Activated T-helper 17 cell treated with anti-CD3 and anti-CD28 coated beads, Interleukin-2, amount 50 U/mL, for 72 hours (primary cell): ENCODE measurements around the gene TTLL11. TPM values are rescaled to one million over a fixed set of nuclear protein-coding genes. Genes with fewer than 3 reads are reported as not detected.
A peak's percentile ranks its signal among the peaks of the same experiment; 100 is the strongest.

Experiments used
- ATAC-seq: fragments of 150-1000 bp; cut with Tn5 transposase; replicated peaks from 2 replicates; pipeline ENCODE4 v1.10.0; 2021; ENCODE audit warnings: mild to moderate bottlenecking, moderate library complexity
- H3K27ac Mint-ChIP-seq: one replicate; pipeline ENCODE4 v1.8.0; 2022; ENCODE audit warnings: mixed read lengths
- H3K27me3 Mint-ChIP-seq: one replicate; pipeline ENCODE4 v1.8.0; 2022; ENCODE audit warnings: mixed read lengths
- H3K36me3 Mint-ChIP-seq: one replicate; pipeline ENCODE4 v1.8.0; 2022; ENCODE audit warnings: low read depth, mild to moderate bottlenecking, mixed read lengths
- H3K4me1 Mint-ChIP-seq: one replicate; pipeline ENCODE4 v1.8.0; 2022; ENCODE audit warnings: mixed read lengths
- H3K4me3 Mint-ChIP-seq: one replicate; pipeline ENCODE4 v1.8.0; 2022; ENCODE audit warnings: mild to moderate bottlenecking, mixed read lengths
- H3K9me3 Mint-ChIP-seq: one replicate; pipeline ENCODE4 v1.8.0; 2022; ENCODE audit warnings: mixed read lengths
- total RNA-seq, 2 donors: library from RNA; stranded (reverse); gene quantifications; one replicate each; pipeline ENCODE4 v1.2.3, GENCODE V29; 2022

Gene TTLL11
- total RNA-seq, 2 donors from 2014 or later: 2.6 to 3.9 TPM

GRCh38 chr9:121849554-121849953, 243.6 kb downstream of the TTLL11 start:
- Mint-ChIP-seq H3K9me3 (peaks cover 4% of the 10 kb centered on the region), H3K4me3 (no peak overlapping the region), H3K4me1 (no peaks in the 10 kb centered on the region), H3K27me3 (no peaks in the 10 kb centered on the region), H3K36me3 (no peaks in the 10 kb centered on the region), H3K27ac (no peak overlapping the region)
- no peak for ATAC-seq

GRCh38 chr9:121844562-121844961, 248.5 kb downstream of the TTLL11 start:
- peaks cover 8% of the 10 kb centered on the region for H3K9me3 Mint-ChIP-seq
- H3K36me3 Mint-ChIP-seq: no peaks in the 10 kb centered on the region
- no peak for ATAC-seq
- no peak overlapping the region for H3K27ac Mint-ChIP-seq
- H3K4me1 Mint-ChIP-seq: no peaks in the 10 kb centered on the region
- no peaks in the 10 kb centered on the region for H3K27me3 Mint-ChIP-seq
- no peak overlapping the region for H3K4me3 Mint-ChIP-seq

- Mint-ChIP-seq H3K4me1 (no peaks in the 10 kb centered on the region), H3K27ac (no peak overlapping the region), H3K27me3 (no peaks in the 10 kb centered on the region), H3K4me3 (no peak overlapping the region), H3K9me3 (peaks cover 8% of the 10 kb centered on the region), H3K36me3 (no peaks in the 10 kb centered on the region)
- ATAC-seq: no peak
These were observed 249.0 kb downstream of the TTLL11 start for GRCh38 chr9:121844098-121844497.

- H3K36me3 Mint-ChIP-seq: no peaks in the 10 kb centered on the region
- peaks cover 4% of the 10 kb centered on the region for H3K9me3 Mint-ChIP-seq
- no peaks in the 10 kb centered on the region for H3K27me3 Mint-ChIP-seq
- no peak overlapping the region for H3K27ac Mint-ChIP-seq
- H3K4me1 Mint-ChIP-seq: no peaks in the 10 kb centered on the region
- H3K4me3 Mint-ChIP-seq: no peak overlapping the region
- no peak for ATAC-seq
These were observed 250.5 kb downstream of the TTLL11 start for GRCh38 chr9:121842612-121842978.

GRCh38 chr9:121841771-121842611, 251.1 kb downstream of the TTLL11 start:
- ATAC-seq: no peak
- no peaks in the 10 kb centered on the region for H3K27me3 Mint-ChIP-seq
- no peak overlapping the region for H3K4me3 Mint-ChIP-seq
- H3K27ac Mint-ChIP-seq: no peak overlapping the region
- no peaks in the 10 kb centered on the region for H3K36me3 Mint-ChIP-seq
- peaks cover 4% of the 10 kb centered on the region for H3K9me3 Mint-ChIP-seq
- H3K4me1 Mint-ChIP-seq: no peaks in the 10 kb centered on the region

- Mint-ChIP-seq H3K27ac (no peak overlapping the region), H3K4me3 (no peak overlapping the region), H3K4me1 (no peaks in the 10 kb centered on the region), H3K9me3 (peaks cover 4% of the 10 kb centered on the region), H3K36me3 (no peaks in the 10 kb centered on the region), H3K27me3 (no peaks in the 10 kb centered on the region)
- ATAC-seq: peak; percentile 5
These were observed 252.0 kb downstream of the TTLL11 start for GRCh38 chr9:121840838-121841760.

- ATAC-seq: peak; percentile 77
- Mint-ChIP-seq H3K27ac (no peak overlapping the region), H3K27me3 (no peaks in the 10 kb centered on the region), H3K4me3 (no peak overlapping the region), H3K4me1 (no peaks in the 10 kb centered on the region), H3K36me3 (no peaks in the 10 kb centered on the region), H3K9me3 (peaks cover 4% of the 10 kb centered on the region)
These were observed 253.2 kb downstream of the TTLL11 start for GRCh38 chr9:121839726-121840500.

- Mint-ChIP-seq H3K27ac (no peak overlapping the region), H3K4me3 (no peak overlapping the region), H3K36me3 (no peaks in the 10 kb centered on the region), H3K4me1 (no peaks in the 10 kb centered on the region), H3K9me3 (no peaks in the 10 kb centered on the region), H3K27me3 (no peaks in the 10 kb centered on the region)
- ATAC-seq: no peak
These were observed 254.1 kb downstream of the TTLL11 start for GRCh38 chr9:121838746-121839669.

- Mint-ChIP-seq H3K27me3 (no peaks in the 10 kb centered on the region), H3K4me3 (no peak overlapping the region), H3K4me1 (no peaks in the 10 kb centered on the region), H3K36me3 (no peaks in the 10 kb centered on the region), H3K27ac (no peak overlapping the region), H3K9me3 (no peaks in the 10 kb centered on the region)
- no peak for ATAC-seq
These were observed 255.8 kb downstream of the TTLL11 start for GRCh38 chr9:121837113-121837961.

GRCh38 chr9:121836366-121836885, 256.7 kb downstream of the TTLL11 start:
- Mint-ChIP-seq H3K4me1 (no peaks in the 10 kb centered on the region), H3K4me3 (no peak overlapping the region), H3K27me3 (no peaks in the 10 kb centered on the region), H3K27ac (no peak overlapping the region), H3K9me3 (no peaks in the 10 kb centered on the region), H3K36me3 (no peaks in the 10 kb centered on the region)
- no peak for ATAC-seq

GRCh38 chr9:121835587-121836365, 257.3 kb downstream of the TTLL11 start:
- Mint-ChIP-seq H3K36me3 (no peaks in the 10 kb centered on the region), H3K4me3 (no peak overlapping the region), H3K27me3 (no peaks in the 10 kb centered on the region), H3K27ac (no peak overlapping the region), H3K4me1 (no peaks in the 10 kb centered on the region), H3K9me3 (no peaks in the 10 kb centered on the region)
- ATAC-seq: no peak

GRCh38 chr9:121833061-121833460, 260.0 kb downstream of the TTLL11 start:
- Mint-ChIP-seq H3K4me1 (no peaks in the 10 kb centered on the region), H3K36me3 (no peaks in the 10 kb centered on the region)
- no peak for ATAC-seq

More at GRCh38 chr9:121833061-121833460, 260.0 kb downstream of the TTLL11 start:
- no peak overlapping the region for H3K27ac Mint-ChIP-seq
- H3K4me3 Mint-ChIP-seq: no peak overlapping the region
- H3K27me3 Mint-ChIP-seq: no peaks in the 10 kb centered on the region
- no peaks in the 10 kb centered on the region for H3K9me3 Mint-ChIP-seq
